Adipocyte (in vitro differentiated cells): ENCODE measurements around the gene CEP152.

Experiments
- DNase-seq: peaks from one replicate; pipeline ENCODE4 v3.0.0-alpha.2; 2015; ENCODE audit warnings: low read depth
- H3K27me3 ChIP-seq: replicated peaks from 2 replicates; pipeline ENCODE4 v1.7.0; 2013; ENCODE audit warnings: mild to moderate bottlenecking, low read length, moderate library complexity; ENCODE audit not compliant: control insufficient read depth, insufficient read depth
- H3K36me3 ChIP-seq: 2 replicates; pipeline ENCODE4 v1.7.0; 2013; ENCODE audit warnings: low read length, mild to moderate bottlenecking, moderate library complexity; ENCODE audit not compliant: control insufficient read depth, insufficient read depth, severe bottlenecking
- H3K4me1 ChIP-seq: 2 replicates; pipeline ENCODE4 v1.7.0; 2013; ENCODE audit warnings: mild to moderate bottlenecking, low read length, moderate library complexity; ENCODE audit not compliant: control insufficient read depth, insufficient read depth
- H3K4me3 ChIP-seq: 2 replicates; pipeline ENCODE4 v1.7.0; 2013; ENCODE audit warnings: mild to moderate bottlenecking, low read length, moderate library complexity
- H3K9ac ChIP-seq: 2 replicates; pipeline ENCODE4 v1.7.0; 2013; ENCODE audit warnings: mild to moderate bottlenecking, low read length, moderate library complexity
- H3K9me3 ChIP-seq: 2 replicates; pipeline ENCODE4 v1.7.0; 2013; ENCODE audit warnings: mild to moderate bottlenecking, low read length, moderate library complexity; ENCODE audit not compliant: control insufficient read depth

The CEP152 gene

GRCh38 chr15:48833526-48834239 is 22.8 kb upstream of the CEP152 start:
- no peaks in the 10 kb centered on the region for H3K36me3 ChIP-seq
- no peaks in the 10 kb centered on the region for H3K27me3 ChIP-seq
- H3K4me1 ChIP-seq: no peaks in the 10 kb centered on the region
- H3K9me3 ChIP-seq: peaks cover 13% of the 10 kb centered on the region
- H3K9ac ChIP-seq: no peak overlapping the region
- no peak overlapping the region for H3K4me3 ChIP-seq
- DNase-seq: no peak

- peaks cover 13% of the 10 kb centered on the region for H3K9me3 ChIP-seq
- no peaks in the 10 kb centered on the region for H3K27me3 ChIP-seq
- DNase-seq: no peak
- H3K4me1 ChIP-seq: no peaks in the 10 kb centered on the region
- no peak overlapping the region for H3K9ac ChIP-seq
- no peaks in the 10 kb centered on the region for H3K36me3 ChIP-seq
- no peak overlapping the region for H3K4me3 ChIP-seq
Measured at GRCh38 chr15:48832648-48833047, 21.8 kb upstream of the CEP152 start.

GRCh38 chr15:48828906-48829305 is 18.0 kb upstream of the CEP152 start:
- H3K9ac ChIP-seq: no peak overlapping the region
- no peak for DNase-seq
- H3K9me3 ChIP-seq: peaks cover 13% of the 10 kb centered on the region
- no peaks in the 10 kb centered on the region for H3K27me3 ChIP-seq
- no peaks in the 10 kb centered on the region for H3K36me3 ChIP-seq
- H3K4me3 ChIP-seq: no peak overlapping the region
- H3K4me1 ChIP-seq: no peaks in the 10 kb centered on the region

- DNase-seq: no peak
- Histone ChIP-seq H3K4me3 (no peak overlapping the region), H3K36me3 (no peaks in the 10 kb centered on the region), H3K27me3 (no peaks in the 10 kb centered on the region), H3K4me1 (no peaks in the 10 kb centered on the region), H3K9me3 (peaks cover 13% of the 10 kb centered on the region), H3K9ac (no peak overlapping the region)
Measured at GRCh38 chr15:48828471-48828870, 17.6 kb upstream of the CEP152 start.

GRCh38 chr15:48825075-48825474 is 14.2 kb upstream of the CEP152 start:
- Histone ChIP-seq H3K27me3 (no peaks in the 10 kb centered on the region), H3K4me3 (no peak overlapping the region), H3K9me3 (no peaks in the 10 kb centered on the region), H3K4me1 (no peaks in the 10 kb centered on the region), H3K9ac (no peak overlapping the region), H3K36me3 (no peaks in the 10 kb centered on the region)
- no peak for DNase-seq

- no peak overlapping the region for H3K4me3 ChIP-seq
- no peak overlapping the region for H3K9ac ChIP-seq
- no peaks in the 10 kb centered on the region for H3K36me3 ChIP-seq
- DNase-seq: no peak
- no peaks in the 10 kb centered on the region for H3K27me3 ChIP-seq
- no peaks in the 10 kb centered on the region for H3K9me3 ChIP-seq
- H3K4me1 ChIP-seq: no peaks in the 10 kb centered on the region
Measured at GRCh38 chr15:48823706-48824105, 12.8 kb upstream of the CEP152 start.

DNA sequence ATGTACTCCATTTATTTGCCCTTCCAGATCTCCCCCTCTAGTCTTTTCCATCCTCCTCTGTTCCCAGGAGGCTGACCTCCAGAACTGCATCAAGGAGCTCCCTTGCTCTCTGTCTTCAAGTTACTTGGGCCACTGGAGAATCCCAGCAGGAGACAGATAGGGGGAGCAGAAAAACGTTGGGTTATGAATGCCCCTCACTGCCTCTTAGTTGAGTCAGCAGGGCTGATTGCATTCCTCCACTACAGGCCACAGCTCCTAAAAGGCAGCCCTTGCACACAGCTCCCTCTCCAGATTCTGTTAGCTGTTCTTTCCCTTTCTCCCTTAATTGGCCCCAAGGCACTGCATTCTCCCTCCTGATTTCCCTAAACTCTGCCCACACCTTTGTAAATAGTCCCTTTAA is 12.4 kb upstream of the CEP152 start:
- no peaks in the 10 kb centered on the region for H3K36me3 ChIP-seq
- peak; percentile 20 for DNase-seq
- no peak overlapping the region for H3K9ac ChIP-seq
- H3K4me3 ChIP-seq: no peak overlapping the region
- H3K27me3 ChIP-seq: no peaks in the 10 kb centered on the region
- H3K4me1 ChIP-seq: no peaks in the 10 kb centered on the region
- H3K9me3 ChIP-seq: no peaks in the 10 kb centered on the region

DNA sequence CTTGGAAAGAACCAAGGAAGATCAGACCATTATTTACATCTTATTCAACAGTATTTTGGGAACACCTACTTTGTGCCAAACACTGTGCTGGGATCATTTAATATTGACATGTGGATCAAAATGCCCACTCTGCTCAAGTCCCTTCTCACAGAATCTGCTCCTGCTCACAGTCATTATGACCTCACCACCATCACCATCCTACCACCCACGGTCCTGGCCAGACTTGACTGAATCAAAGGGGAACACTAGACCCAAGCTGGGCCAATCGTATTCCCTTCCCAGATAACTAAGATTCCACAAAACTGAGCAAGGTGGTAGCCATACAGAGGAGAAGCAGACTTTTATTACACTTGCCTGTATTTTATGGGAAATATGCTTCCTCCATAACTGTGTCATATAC is 3.4 kb upstream of the CEP152 start:
- peaks cover 4% of the 10 kb centered on the region for H3K4me1 ChIP-seq
- no peak overlapping the region for H3K4me3 ChIP-seq
- no peaks in the 10 kb centered on the region for H3K36me3 ChIP-seq
- no peaks in the 10 kb centered on the region for H3K9me3 ChIP-seq
- no peak overlapping the region for H3K9ac ChIP-seq
- no peak for DNase-seq
- H3K27me3 ChIP-seq: no peaks in the 10 kb centered on the region

GRCh38 chr15:48811325-48811958 is 573 bp upstream of the CEP152 start:
- peaks cover 4% of the 10 kb centered on the region for H3K4me1 ChIP-seq
- no peak for DNase-seq
- H3K9ac ChIP-seq: peak overlapping the region; percentile 66
- peak overlapping the region; percentile 97 for H3K4me3 ChIP-seq
- no peaks in the 10 kb centered on the region for H3K9me3 ChIP-seq
- H3K36me3 ChIP-seq: no peaks in the 10 kb centered on the region
- no peaks in the 10 kb centered on the region for H3K27me3 ChIP-seq

GRCh38 chr15:48806151-48806550 is 4.7 kb downstream of the CEP152 start:
- Histone ChIP-seq H3K27me3 (no peaks in the 10 kb centered on the region), H3K36me3 (no peaks in the 10 kb centered on the region), H3K4me3 (no peak overlapping the region), H3K9ac (no peak overlapping the region), H3K4me1 (peaks cover 8% of the 10 kb centered on the region), H3K9me3 (no peaks in the 10 kb centered on the region)
- no peak for DNase-seq

- Histone ChIP-seq H3K27me3 (no peaks in the 10 kb centered on the region), H3K9me3 (no peaks in the 10 kb centered on the region), H3K4me1 (peaks cover 12% of the 10 kb centered on the region), H3K36me3 (no peaks in the 10 kb centered on the region), H3K9ac (no peak overlapping the region), H3K4me3 (no peak overlapping the region)
- DNase-seq: no peak
Measured at GRCh38 chr15:48805591-48805990, 5.3 kb downstream of the CEP152 start.

GRCh38 chr15:48803877-48804276 is 7.0 kb downstream of the CEP152 start:
- H3K4me1 ChIP-seq: peaks cover 16% of the 10 kb centered on the region
- no peak for DNase-seq
- H3K27me3 ChIP-seq: no peaks in the 10 kb centered on the region
- no peaks in the 10 kb centered on the region for H3K9me3 ChIP-seq
- H3K9ac ChIP-seq: no peak overlapping the region
- no peak overlapping the region for H3K4me3 ChIP-seq
- H3K36me3 ChIP-seq: no peaks in the 10 kb centered on the region
